Measurements from ENCODE around the gene XRCC4. TPM values are rescaled to one million over a fixed set of nuclear protein-coding genes. Genes with fewer than 3 reads are reported as not detected.

XRCC4 gene
- total RNA-seq, 1 donor from 2014 or later, result 12.1 TPM

DNA sequence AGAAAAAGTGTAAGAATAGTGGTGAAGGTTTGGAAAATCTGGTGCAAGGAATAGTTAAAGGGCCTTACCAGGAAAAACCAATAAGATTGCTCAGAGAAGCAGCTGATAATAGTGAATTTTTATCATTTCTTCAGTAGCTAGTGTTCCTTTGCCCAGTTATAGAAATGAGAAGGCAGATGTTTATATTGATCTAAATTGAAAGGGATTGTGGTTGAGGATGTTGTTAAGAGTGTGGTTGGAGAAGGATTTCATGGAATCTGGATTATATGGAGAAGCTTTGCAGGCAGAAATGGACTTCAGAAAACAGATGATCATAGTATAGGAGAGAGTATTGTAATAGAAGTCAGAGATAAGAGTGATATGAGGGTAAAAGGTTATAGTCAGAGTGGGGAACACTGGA is 102.6 kb downstream of the XRCC4 start:
- Mint-ChIP-seq H3K4me1 (peaks cover 17% of the 10 kb centered on the region), H3K4me3 (no peak overlapping the region), H3K9me3 (peaks cover 5% of the 10 kb centered on the region), H3K27ac (no peak overlapping the region), H3K27me3 (ENCODE audit: low read depth) (no peaks in the 10 kb centered on the region), H3K36me3 (peaks cover 2% of the 10 kb centered on the region)
- no peak for DNase-seq (ENCODE audit: low spot score in 2 of 2, unreplicated experiment in 2 of 2)
- TF ChIP-seq, protein P1, sequence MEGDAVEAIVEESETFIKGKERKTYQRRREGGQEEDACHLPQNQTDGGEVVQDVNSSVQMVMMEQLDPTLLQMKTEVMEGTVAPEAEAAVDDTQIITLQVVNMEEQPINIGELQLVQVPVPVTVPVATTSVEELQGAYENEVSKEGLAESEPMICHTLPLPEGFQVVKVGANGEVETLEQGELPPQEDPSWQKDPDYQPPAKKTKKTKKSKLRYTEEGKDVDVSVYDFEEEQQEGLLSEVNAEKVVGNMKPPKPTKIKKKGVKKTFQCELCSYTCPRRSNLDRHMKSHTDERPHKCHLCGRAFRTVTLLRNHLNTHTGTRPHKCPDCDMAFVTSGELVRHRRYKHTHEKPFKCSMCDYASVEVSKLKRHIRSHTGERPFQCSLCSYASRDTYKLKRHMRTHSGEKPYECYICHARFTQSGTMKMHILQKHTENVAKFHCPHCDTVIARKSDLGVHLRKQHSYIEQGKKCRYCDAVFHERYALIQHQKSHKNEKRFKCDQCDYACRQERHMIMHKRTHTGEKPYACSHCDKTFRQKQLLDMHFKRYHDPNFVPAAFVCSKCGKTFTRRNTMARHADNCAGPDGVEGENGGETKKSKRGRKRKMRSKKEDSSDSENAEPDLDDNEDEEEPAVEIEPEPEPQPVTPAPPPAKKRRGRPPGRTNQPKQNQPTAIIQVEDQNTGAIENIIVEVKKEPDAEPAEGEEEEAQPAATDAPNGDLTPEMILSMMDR (IDR thresholded peaks at IDR 0.05; ENCODE audit: unreplicated experiment), result no peak

DNA sequence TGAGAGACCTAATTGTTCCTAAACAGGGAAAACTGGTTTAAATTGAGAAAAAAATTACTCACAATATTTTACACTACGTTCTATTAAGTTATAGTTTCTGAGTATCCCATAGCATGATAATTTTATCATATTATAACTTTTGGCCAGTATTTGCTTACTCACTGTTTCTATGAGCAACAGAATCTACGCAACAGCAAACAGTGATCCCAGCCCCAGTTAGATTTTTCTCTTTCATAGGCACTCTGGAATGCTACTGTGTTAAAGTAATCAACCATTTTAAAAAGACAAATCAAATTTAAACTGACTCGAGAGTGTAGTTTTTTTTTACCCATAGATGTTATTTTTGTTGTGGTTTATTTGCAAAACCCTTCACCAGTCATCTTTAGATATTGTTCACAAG is 107.2 kb downstream of the XRCC4 start:
- no peak overlapping the region for H3K4me3 Mint-ChIP-seq
- H3K36me3 Mint-ChIP-seq, result peaks cover 7% of the 10 kb centered on the region
- H3K27ac Mint-ChIP-seq, result no peak overlapping the region
- H3K27me3 Mint-ChIP-seq (ENCODE audit: low read depth), result no peaks in the 10 kb centered on the region
- peaks cover 17% of the 10 kb centered on the region for H3K4me1 Mint-ChIP-seq
- peaks cover 19% of the 10 kb centered on the region for H3K9me3 Mint-ChIP-seq
- TF ChIP-seq, protein P1 (IDR thresholded peaks at IDR 0.05; ENCODE audit: unreplicated experiment), result no peak
- DNase-seq (ENCODE audit: low spot score in 2 of 2, unreplicated experiment in 2 of 2), result no peak

GRCh38 chr5:83192947-83193346 is 115.6 kb downstream of the XRCC4 start:
- Mint-ChIP-seq H3K27me3 (ENCODE audit: low read depth) (no peaks in the 10 kb centered on the region), H3K27ac (no peak overlapping the region), H3K4me3 (no peak overlapping the region), H3K4me1 (peaks cover 9% of the 10 kb centered on the region), H3K36me3 (peaks cover 3% of the 10 kb centered on the region), H3K9me3 (no peaks in the 10 kb centered on the region)
- TF ChIP-seq, protein P1 (IDR thresholded peaks at IDR 0.05; ENCODE audit: unreplicated experiment), result no peak
- no peak for DNase-seq (ENCODE audit: low spot score in 2 of 2, unreplicated experiment in 2 of 2)

- no peaks in the 10 kb centered on the region for H3K27me3 Mint-ChIP-seq (ENCODE audit: low read depth)
- H3K4me1 Mint-ChIP-seq, result peaks cover 10% of the 10 kb centered on the region
- H3K36me3 Mint-ChIP-seq, result peaks cover 2% of the 10 kb centered on the region
- no peaks in the 10 kb centered on the region for H3K9me3 Mint-ChIP-seq
- TF ChIP-seq, protein P1 (IDR thresholded peaks at IDR 0.05; ENCODE audit: unreplicated experiment), result no peak
- no peak overlapping the region for H3K27ac Mint-ChIP-seq
- H3K4me3 Mint-ChIP-seq, result no peak overlapping the region
- no peak for DNase-seq (ENCODE audit: low spot score in 2 of 2, unreplicated experiment in 2 of 2)
Observed at GRCh38 chr5:83197326-83197967, 120.1 kb downstream of the XRCC4 start.

DNA sequence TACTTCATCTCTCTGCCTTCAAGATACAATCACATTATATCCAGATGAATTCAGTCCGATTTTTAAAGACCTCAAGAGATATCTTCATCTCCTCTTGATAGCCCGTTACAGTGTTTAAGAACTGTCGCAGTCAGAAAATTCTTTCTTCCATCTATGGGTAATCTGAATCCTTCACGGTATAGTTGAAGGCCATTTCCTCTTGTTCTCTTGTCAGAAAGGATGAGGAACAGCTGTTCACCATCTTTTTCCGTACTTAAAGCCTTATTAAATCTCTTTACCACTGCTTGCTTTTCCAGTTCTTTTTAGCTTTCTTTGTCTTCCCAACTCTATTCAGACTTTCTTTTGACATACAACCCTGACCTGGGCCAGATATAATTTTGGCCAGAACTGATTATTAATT is 121.8 kb downstream of the XRCC4 start:
- H3K4me3 Mint-ChIP-seq, result no peak overlapping the region
- DNase-seq (ENCODE audit: low spot score in 2 of 2, unreplicated experiment in 2 of 2), result no peak
- peaks cover 2% of the 10 kb centered on the region for H3K36me3 Mint-ChIP-seq
- H3K9me3 Mint-ChIP-seq, result no peaks in the 10 kb centered on the region
- H3K27ac Mint-ChIP-seq, result peak overlapping the region; percentile 4
- peaks cover 10% of the 10 kb centered on the region for H3K4me1 Mint-ChIP-seq
- TF ChIP-seq, protein P1 (IDR thresholded peaks at IDR 0.05; ENCODE audit: unreplicated experiment), result no peak
- H3K27me3 Mint-ChIP-seq (ENCODE audit: low read depth), result no peaks in the 10 kb centered on the region
